Fibroblast of lung (primary cell): ENCODE data around the gene ZNF469. TPM values are rescaled to one million over a fixed set of nuclear protein-coding genes. Genes with fewer than 3 reads are reported as not detected.

ENCODE experiments used
- DNase-seq, 2 donors: peaks; one replicate each; pipeline versions ENCODE4 v3.0.0 to v3.0.0-alpha.2; 2010; ENCODE audit warnings: low read depth in 2 of 2
- H2AFZ ChIP-seq: 2 replicates; pipeline ENCODE4 v1.5.1; 2012; ENCODE audit warnings: low read length, control low read depth, inconsistent platforms
- H3K27ac ChIP-seq: 2 replicates; pipeline ENCODE4 v1.5.1; 2011; ENCODE audit warnings: low read length, control low read depth; ENCODE audit not compliant: insufficient read depth
- H3K27me3 ChIP-seq: 2 replicates; pipeline ENCODE4 v1.5.1; 2011; ENCODE audit warnings: mild to moderate bottlenecking, low read length; ENCODE audit not compliant: control insufficient read depth, insufficient read depth
- H3K36me3 ChIP-seq: 2 replicates; pipeline ENCODE4 v1.5.1; 2011; ENCODE audit warnings: low read length; ENCODE audit not compliant: control insufficient read depth, insufficient read depth
- H3K4me1 ChIP-seq: 2 replicates; pipeline ENCODE4 v1.5.1; 2011; ENCODE audit warnings: low read length; ENCODE audit not compliant: control insufficient read depth, insufficient read depth; ENCODE audit errors: extremely low read depth
- H3K4me2 ChIP-seq: 2 replicates; pipeline ENCODE4 v1.5.1; 2011; ENCODE audit warnings: low read length, control low read depth; ENCODE audit not compliant: insufficient read depth; ENCODE audit errors: extremely low read depth
- H3K4me3 ChIP-seq, 4 experiments: fragments of 200-600 bp in 1 of 4; sonication (generic) in 1 of 4; replicated peaks in 1 of 4; 2 replicates each; pipeline ENCODE4 v1.5.1; 2011 to 2016; ENCODE audit warnings: low read length in 4 of 4, low read depth in 3 of 4, mild to moderate bottlenecking in 3 of 4, control low read depth in 2 of 4, inconsistent platforms in 1 of 4, mixed read lengths in 1 of 4; ENCODE audit not compliant: insufficient read depth in 1 of 4; ENCODE audit errors: control extremely low read depth in 1 of 4
- H3K79me2 ChIP-seq: 2 replicates; pipeline ENCODE4 v1.5.1; 2012; ENCODE audit warnings: mild to moderate bottlenecking, low read length, inconsistent platforms; ENCODE audit not compliant: control insufficient read depth, insufficient read depth
- H3K9ac ChIP-seq: 2 replicates; pipeline ENCODE4 v1.5.1; 2011; ENCODE audit warnings: mild to moderate bottlenecking, low read length, control low read depth; ENCODE audit not compliant: insufficient read depth
- H3K9me3 ChIP-seq: 2 replicates; pipeline ENCODE4 v1.5.1; 2012; ENCODE audit warnings: low read depth, low read length; ENCODE audit not compliant: control insufficient read depth, insufficient read depth
- H4K20me1 ChIP-seq: 2 replicates; pipeline ENCODE4 v1.5.1; 2011; ENCODE audit warnings: low read length; ENCODE audit not compliant: control insufficient read depth, insufficient read depth; ENCODE audit errors: extremely low read depth
- EZH2 ChIP-seq: IDR thresholded peaks from 2 replicates; pipeline ENCODE4 v1.5.1; 2012; ENCODE audit warnings: low read length, control low read depth, mild to moderate bottlenecking; ENCODE audit errors: missing control alignments
- polyA plus RNA-seq, 2 donors: library from polyadenylated mRNA; depleted of rRNA in 1 of 2; stranded (reverse) in 1 of 2; unstranded in 1 of 2; fragments of >200 nt; gene quantifications; 2 replicates each; pipeline ENCODE4 v1.2.1, GENCODE V29; 2011 to 2012; ENCODE audit warnings: missing spikeins in 1 of 2
- total RNA-seq: library from RNA; depleted of rRNA; stranded (reverse); fragments of >200 nt; gene quantifications from 2 replicates; pipeline ENCODE4 v1.2.1, GENCODE V29; 2014
- TF ChIP-seq, protein P1 (sequence below), 2 donors: IDR thresholded peaks in 1 of 2; conservative IDR thresholded peaks in 1 of 2; 1 replicate in 1 of 2; 2 replicates in 1 of 2; pipeline ENCODE4 v1.5.1; 2011 to 2012; ENCODE audit warnings: low read length in 2 of 2, control low read depth in 1 of 2, inconsistent platforms in 1 of 2, low read depth in 1 of 2, mild to moderate bottlenecking in 1 of 2

Gene ZNF469
- total and polyA plus RNA-seq, 2 donors (not counting 1 experiment from before 2014, with no cell fraction given): 0.82 to 1.5 TPM

DNA sequence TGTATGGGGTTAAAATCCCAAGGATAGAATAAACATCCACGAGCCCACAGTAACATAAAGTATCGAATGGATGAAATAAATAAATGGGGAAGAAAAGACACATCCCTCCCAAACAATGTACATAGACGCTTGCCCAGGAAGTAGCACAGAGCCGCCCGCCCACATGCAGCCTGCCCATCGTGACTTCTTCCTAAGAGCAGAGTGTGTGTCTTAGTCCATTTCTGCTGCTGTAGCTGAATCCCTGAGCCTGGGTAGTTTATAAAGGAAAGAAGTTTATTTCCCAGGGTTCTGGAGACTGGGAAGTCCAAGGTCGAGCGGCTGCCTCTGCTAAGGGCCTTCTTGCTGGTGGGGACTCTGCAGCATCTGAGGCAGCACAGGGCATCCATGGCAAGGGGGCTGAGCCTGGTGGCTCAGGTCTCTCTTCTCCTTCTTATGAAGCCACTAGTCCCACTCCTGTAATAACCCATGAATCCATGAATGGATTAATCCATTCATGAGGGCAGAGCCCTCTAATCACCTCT is 39.4 kb upstream of the ZNF469 start:
- no peaks in the 10 kb centered on the region for H3K79me2 ChIP-seq
- no peak overlapping the region for H3K4me3 ChIP-seq
- TF ChIP-seq EZH2: no peak
- TF ChIP-seq, protein P1, sequence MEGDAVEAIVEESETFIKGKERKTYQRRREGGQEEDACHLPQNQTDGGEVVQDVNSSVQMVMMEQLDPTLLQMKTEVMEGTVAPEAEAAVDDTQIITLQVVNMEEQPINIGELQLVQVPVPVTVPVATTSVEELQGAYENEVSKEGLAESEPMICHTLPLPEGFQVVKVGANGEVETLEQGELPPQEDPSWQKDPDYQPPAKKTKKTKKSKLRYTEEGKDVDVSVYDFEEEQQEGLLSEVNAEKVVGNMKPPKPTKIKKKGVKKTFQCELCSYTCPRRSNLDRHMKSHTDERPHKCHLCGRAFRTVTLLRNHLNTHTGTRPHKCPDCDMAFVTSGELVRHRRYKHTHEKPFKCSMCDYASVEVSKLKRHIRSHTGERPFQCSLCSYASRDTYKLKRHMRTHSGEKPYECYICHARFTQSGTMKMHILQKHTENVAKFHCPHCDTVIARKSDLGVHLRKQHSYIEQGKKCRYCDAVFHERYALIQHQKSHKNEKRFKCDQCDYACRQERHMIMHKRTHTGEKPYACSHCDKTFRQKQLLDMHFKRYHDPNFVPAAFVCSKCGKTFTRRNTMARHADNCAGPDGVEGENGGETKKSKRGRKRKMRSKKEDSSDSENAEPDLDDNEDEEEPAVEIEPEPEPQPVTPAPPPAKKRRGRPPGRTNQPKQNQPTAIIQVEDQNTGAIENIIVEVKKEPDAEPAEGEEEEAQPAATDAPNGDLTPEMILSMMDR (conservative IDR thresholded peaks at IDR 0.05 in 1 of 2, IDR thresholded peaks at IDR 0.05 in 1 of 2; ENCODE audit: low read depth in 1 of 2, low read length in 2 of 2): no peak
- H4K20me1 ChIP-seq: no peaks in the 10 kb centered on the region
- H3K27ac ChIP-seq: no peak overlapping the region
- H3K9ac ChIP-seq: no peak overlapping the region
- H3K36me3 ChIP-seq: no peaks in the 10 kb centered on the region
- no peaks in the 10 kb centered on the region for H3K4me1 ChIP-seq
- no peak overlapping the region for H3K4me2 ChIP-seq
- H3K27me3 ChIP-seq: no peaks in the 10 kb centered on the region
- H2AFZ ChIP-seq: no peak overlapping the region
- DNase-seq: no peak
- no peaks in the 10 kb centered on the region for H3K9me3 ChIP-seq

GRCh38 chr16:88344411-88345030 is 38.2 kb upstream of the ZNF469 start:
- H3K9me3 ChIP-seq: no peaks in the 10 kb centered on the region
- H3K36me3 ChIP-seq: no peaks in the 10 kb centered on the region
- H3K27ac ChIP-seq: no peak overlapping the region
- no peaks in the 10 kb centered on the region for H3K79me2 ChIP-seq
- no peaks in the 10 kb centered on the region for H4K20me1 ChIP-seq
- H3K4me2 ChIP-seq: no peak overlapping the region
- no peak for DNase-seq
- H3K27me3 ChIP-seq: no peaks in the 10 kb centered on the region
- H3K4me1 ChIP-seq: no peaks in the 10 kb centered on the region
- no peak overlapping the region for H3K4me3 ChIP-seq
- no peak overlapping the region for H2AFZ ChIP-seq
- TF ChIP-seq, protein P1 (conservative IDR thresholded peaks at IDR 0.05 in 1 of 2, IDR thresholded peaks at IDR 0.05 in 1 of 2; ENCODE audit: low read depth in 1 of 2, low read length in 2 of 2): no peak
- no peak for TF ChIP-seq EZH2
- no peak overlapping the region for H3K9ac ChIP-seq

- Histone ChIP-seq H3K9me3 (no peaks in the 10 kb centered on the region), H3K79me2 (no peaks in the 10 kb centered on the region), H3K27me3 (no peaks in the 10 kb centered on the region), H4K20me1 (no peaks in the 10 kb centered on the region), H3K4me2 (no peak overlapping the region), H3K9ac (no peak overlapping the region), H3K4me3 (no peak overlapping the region), H3K4me1 (no peaks in the 10 kb centered on the region), H3K36me3 (no peaks in the 10 kb centered on the region), H2AFZ (no peak overlapping the region), H3K27ac (no peak overlapping the region)
- TF ChIP-seq, protein P1 (conservative IDR thresholded peaks at IDR 0.05 in 1 of 2, IDR thresholded peaks at IDR 0.05 in 1 of 2; ENCODE audit: low read depth in 1 of 2, low read length in 2 of 2): no peak
- no peak for TF ChIP-seq EZH2
- no peak for DNase-seq
These were observed 37.6 kb upstream of the ZNF469 start for GRCh38 chr16:88345031-88345720.
